GM06990 (cell line): ENCODE measurements around the gene NID2.

Source experiments
- DNase-seq: peaks from one replicate; pipeline ENCODE4 v3.0.0-alpha.2; 2011; ENCODE audit not compliant: insufficient read length; ENCODE audit errors: extremely low read depth
- H3K27me3 ChIP-seq: replicated peaks from 2 replicates; pipeline ENCODE4 v1.6.0; 2011; ENCODE audit warnings: low read length; ENCODE audit not compliant: control insufficient read depth, insufficient read depth
- H3K36me3 ChIP-seq: 2 replicates; pipeline ENCODE4 v1.5.1; 2011; ENCODE audit warnings: low read length; ENCODE audit not compliant: control insufficient read depth, insufficient read depth
- H3K4me3 ChIP-seq: replicated peaks from 2 replicates; pipeline ENCODE4 v1.5.1; 2011; ENCODE audit warnings: low read depth, mild to moderate bottlenecking, control low read depth, low read length
- CTCF ChIP-seq: IDR thresholded peaks from 2 replicates; pipeline ENCODE4 v1.5.1; 2011; ENCODE audit warnings: low read length, control low read depth, mild to moderate bottlenecking, inconsistent platforms; ENCODE audit not compliant: insufficient read depth, poor library complexity, severe bottlenecking

Gene NID2

GRCh38 chr14:52010173-52010693 lies 58.6 kb downstream of the NID2 start:
- Histone ChIP-seq H3K36me3 (peaks cover 23% of the 10 kb centered on the region), H3K4me3 (no peak overlapping the region), H3K27me3 (no peaks in the 10 kb centered on the region)
- DNase-seq, result no peak
- no peak for TF ChIP-seq CTCF

GRCh38 chr14:52008136-52008535 lies 60.7 kb downstream of the NID2 start:
- Histone ChIP-seq H3K36me3 (peaks cover 31% of the 10 kb centered on the region), H3K4me3 (no peak overlapping the region), H3K27me3 (no peaks in the 10 kb centered on the region)
- DNase-seq, result no peak
- TF ChIP-seq CTCF, result no peak

GRCh38 chr14:52007637-52008036 lies 61.2 kb downstream of the NID2 start:
- no peak for DNase-seq
- Histone ChIP-seq H3K4me3 (no peak overlapping the region), H3K36me3 (peaks cover 31% of the 10 kb centered on the region), H3K27me3 (no peaks in the 10 kb centered on the region)
- TF ChIP-seq CTCF, result no peak

- TF ChIP-seq CTCF, result no peak
- no peak for DNase-seq
- H3K36me3 ChIP-seq, result peaks cover 34% of the 10 kb centered on the region
- no peak overlapping the region for H3K4me3 ChIP-seq
- no peaks in the 10 kb centered on the region for H3K27me3 ChIP-seq
These were observed 61.6 kb downstream of the NID2 start for GRCh38 chr14:52007211-52007610.

- peaks cover 37% of the 10 kb centered on the region for H3K36me3 ChIP-seq
These were observed 62.5 kb downstream of the NID2 start for GRCh38 chr14:52006361-52006760.

More at GRCh38 chr14:52006361-52006760, 62.5 kb downstream of the NID2 start:
- DNase-seq, result no peak
- H3K27me3 ChIP-seq, result no peaks in the 10 kb centered on the region
- no peak overlapping the region for H3K4me3 ChIP-seq
- no peak for TF ChIP-seq CTCF
